Heart right ventricle (tissue), 16 donors: ENCODE data around the gene C1QBP. TPM values are rescaled to one million over a fixed set of nuclear protein-coding genes. Genes with fewer than 3 reads are reported as not detected.
"Not testable (repeated sequence)": the region's sequence is repeated elsewhere in the genome, so short reads cannot be mapped to it uniquely, and the experiment has no call there.

Experiments
- ATAC-seq, 8 donors: fragments of 200-7000 bp; cut with Tn5 transposase; one replicate each; pipeline ENCODE4 v1.9.1; 2020; ENCODE audit warnings: mild to moderate bottlenecking in 8 of 8, moderate library complexity in 8 of 8, moderate number of reproducible peaks in 1 of 8
- DNase-seq, 2 donors: peaks; one replicate each; pipeline ENCODE4 v3.0.0-alpha.2; 2020
- H3K27ac ChIP-seq, 10 donors: fragments of 200-600 bp; sonication (generic) in 2 of 10; one replicate each; pipeline versions ENCODE4 v1.5.0 to v1.8.0; 2020 to 2022; ENCODE audit warnings: mild to moderate bottlenecking in 3 of 10
- H3K27me3 ChIP-seq, 7 donors: fragments of 200-600 bp; one replicate each; pipeline ENCODE4 v1.8.0; 2021 to 2022; ENCODE audit warnings: mild to moderate bottlenecking in 2 of 7
- H3K36me3 ChIP-seq, 9 donors: fragments of 200-600 bp; sonication (generic) in 1 of 9; one replicate each; pipeline versions ENCODE4 v1.5.0 to v1.8.0; 2020 to 2022; ENCODE audit warnings: mild to moderate bottlenecking in 2 of 9
- H3K4me1 ChIP-seq, 9 donors: fragments of 200-600 bp; sonication (generic) in 1 of 9; one replicate each; pipeline versions ENCODE4 v1.5.0 to v1.8.0; 2020 to 2022; ENCODE audit warnings: mild to moderate bottlenecking in 4 of 9
- H3K4me3 ChIP-seq, 10 donors: fragments of 200-600 bp; sonication (generic) in 2 of 10; one replicate each; pipeline versions ENCODE4 v1.5.0 to v1.8.0; 2020 to 2022; ENCODE audit warnings: mild to moderate bottlenecking in 7 of 10, moderate library complexity in 2 of 10
- H3K9me3 ChIP-seq, 11 donors: fragments of 200-600 bp in 10 of 11; sonication (generic) in 2 of 11; one replicate each; pipeline versions ENCODE4 v1.5.0 to v1.8.0; 2013 to 2022; ENCODE audit warnings: mild to moderate bottlenecking in 2 of 11, control low read depth in 1 of 11, moderate library complexity in 1 of 11
- CTCF ChIP-seq, 9 donors: fragments of 200-600 bp; sonication (generic) in 2 of 9; IDR thresholded peaks; one replicate each; pipeline versions ENCODE4 v1.5.0 to v1.8.0; 2021 to 2022; ENCODE audit warnings: antibody characterized with exemption in 9 of 9, mild to moderate bottlenecking in 5 of 9, moderate library complexity in 1 of 9
- WGBS, 2 donors: extraction: QIAGEN DNeasy Blood & Tissue Kit; methylation state at CpG; one replicate each; pipeline ENCODE4 v1.1.7; 2013; ENCODE audit warnings: inconsistent platforms in 1 of 2; 5-methylcytosine and 5-hydroxymethylcytosine counted together
- intact Hi-C, 10 donors: fragments of 100-400 bp; cut with DNase I; formaldehyde crosslinking; loops; one replicate each; pipeline versions ENCODE4 v1.11.1 to v1.14.2; 2022
- polyA plus RNA-seq, 2 donors: library from polyadenylated mRNA; stranded (reverse); fragments of 200-250 nt; gene quantifications; one replicate each; pipeline ENCODE4 v1.2.3, GENCODE V29; 2013
- total RNA-seq, 10 donors: library from RNA; stranded (reverse); fragmentation: NEBNext Ultra II Directional in 3 of 10; extraction: Animal tissue kit (Norgen Biotek cat#: 25700) in 3 of 10; gene quantifications; one replicate each; pipeline versions ENCODE4 v1.2.1 to v1.2.4, GENCODE V29; 2021 to 2023
- donor health status: Arrhythmogenic right ventricular cardiomyopathy.
- donor health status: ischemic (EF 13 %, LVEDD 7.1; RV severe dilation, severe dysfunction).
- donor health status: healthy with polysubstance abuse.
- donor health status: DM: no; HTN: yes; CAD: no.
- donor health status: DM: no; HTN: no; CAD: no.
- donor health status: ischemic (EF 25% LVEDD 6.9; RV normal size, moderate dysfunction).
- donor health status: ischemic (EF 25% LVEDD 5.7; RV mildly dilated, moderate dysfunction).
- donor health status: healthy.
- donor health status: DM: yes; HTN: yes; CAD: no.
- donor health status: Ischemic cardiomyopathy.
- donor health status: ischemic (EF 35%, LVEDD 5.7; RV mildly dilated, moderate dysfunction).
- donor health status: nonischemic (EF 11% LVEDD 7.7; RV severe dilation, severe dysfunction).
- donor health status: DM: yes; HTN: yes; CAD: no.
- donor health status: PGD.
- donor health status: ischemic (EF 29% LVEDD 5.4; RV normal size, mild dysfunction).
- donor health status: nonischemic (EF 23%, LVEDD 6.1; RV moderate dilation, normal function).

C1QBP gene
- total and polyA plus RNA-seq, 12 donors, result 59.9 to 159 (median 137) TPM

GRCh38 chr17:5434984-5435383 lies 4.0 kb downstream of the C1QBP start:
- Histone ChIP-seq H3K36me3 (peaks cover 0 to 79% (median 49%) of the 10 kb centered on the region in 9 donors), H3K27ac (no peak overlapping the region), H3K4me3 (no peak overlapping the region), H3K9me3 (no peaks in the 10 kb centered on the region), H3K4me1 (peaks cover 5 to 35% (median 24%) of the 10 kb centered on the region in 9 donors), H3K27me3 (no peaks in the 10 kb centered on the region)
- ATAC-seq (no peak), DNase-seq (no peak)
- 94 to 96% methylated on average over 2 of the region's 2 CpGs for WGBS, 2 donors
- intact Hi-C loops, result loop anchor here in 3 of 10 donors (5.0 to 10.0 kb wide), 2 partner anchors 188 to 190 kb away; no protein-coding TSS in a partner anchor
- no peak for TF ChIP-seq CTCF (IDR thresholded peaks at IDR 0.05)

GRCh38 chr17:5431949-5432556 lies 6.9 kb downstream of the C1QBP start:
- peaks cover 0 to 20% (median 6%) of the 10 kb centered on the region in 9 donors for H3K4me1 ChIP-seq
- no peak overlapping the region for H3K4me3 ChIP-seq
- DNase-seq (no peak), ATAC-seq (no peak)
- H3K36me3 ChIP-seq, result peaks cover 0 to 100% (median 64%) of the 10 kb centered on the region in 9 donors
- TF ChIP-seq CTCF (IDR thresholded peaks at IDR 0.05), result no peak
- no peak overlapping the region for H3K27ac ChIP-seq
- intact Hi-C loops, result loop anchor here in 1 of 10 donors (10.0 kb wide), 1 partner anchor 187 kb away; no protein-coding TSS in a partner anchor
- WGBS, 2 donors, result 87 to 90% methylated on average over 3 of the region's 3 CpGs
- H3K9me3 ChIP-seq, result no peaks in the 10 kb centered on the region
- H3K27me3 ChIP-seq, result no peaks in the 10 kb centered on the region

DNA sequence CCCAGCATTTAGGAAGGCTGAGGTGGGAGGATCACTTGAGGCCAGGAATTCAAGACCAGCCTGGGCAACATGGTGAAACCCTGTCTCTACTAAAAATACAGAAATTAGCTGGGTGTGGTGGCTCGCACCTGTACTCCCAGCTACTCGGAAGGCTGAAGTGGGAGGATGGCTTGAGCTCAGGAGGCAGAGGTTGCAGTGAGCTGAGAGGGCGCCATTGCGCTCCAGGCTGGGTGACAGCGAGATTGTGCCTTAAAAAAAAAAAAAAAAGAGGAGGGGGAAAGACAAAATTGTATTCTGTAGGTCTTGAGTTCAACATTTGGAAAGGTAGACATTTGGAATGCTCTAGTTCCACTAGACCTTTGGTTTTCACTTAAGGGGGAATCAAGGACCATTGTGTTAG lies 7.7 kb downstream of the C1QBP start:
- H3K27me3 ChIP-seq, ATAC-seq, H3K4me3 ChIP-seq, H3K9me3 ChIP-seq, DNase-seq, H3K27ac ChIP-seq: not testable (repeated sequence)
- H3K4me1 ChIP-seq, result peaks cover 0 to 13% (median 5%) of the 10 kb centered on the region in 9 donors
- H3K36me3 ChIP-seq, result peaks cover 0 to 100% (median 67%) of the 10 kb centered on the region in 9 donors
- 81 to 92% methylated on average over 5 of the region's 5 CpGs for WGBS, 2 donors
- intact Hi-C loops, result loop anchor here in 1 of 10 donors (10.0 kb wide), 1 partner anchor 186 kb away; no protein-coding TSS in a partner anchor

- 92 to 98% methylated on average over 3 of the region's 3 CpGs for WGBS, 2 donors
- H3K36me3 ChIP-seq, result peaks cover 0 to 100% (median 75%) of the 10 kb centered on the region in 9 donors
- TF ChIP-seq CTCF (IDR thresholded peaks at IDR 0.05), result no peak
Measured at GRCh38 chr17:5430413-5430999, 8.4 kb downstream of the C1QBP start.

More at GRCh38 chr17:5430413-5430999, 8.4 kb downstream of the C1QBP start:
- DNase-seq (no peak), ATAC-seq (no peak)
- Histone ChIP-seq H3K27ac (no peak overlapping the region), H3K4me1 (peaks cover 0 to 13% (median 5%) of the 10 kb centered on the region in 9 donors), H3K4me3 (no peak overlapping the region), H3K27me3 (no peaks in the 10 kb centered on the region), H3K9me3 (no peaks in the 10 kb centered on the region)
- intact Hi-C loops, result loop anchor here in 1 of 10 donors (10.0 kb wide), 1 partner anchor 186 kb away; no protein-coding TSS in a partner anchor
